ENCODE measurements around the gene BEST3. TPM values are rescaled to one million over a fixed set of nuclear protein-coding genes. Genes with fewer than 3 reads are reported as not detected.

Gene BEST3
- total and polyA plus RNA-seq, 2 experiments from 2014 or later: not detected

DNA sequence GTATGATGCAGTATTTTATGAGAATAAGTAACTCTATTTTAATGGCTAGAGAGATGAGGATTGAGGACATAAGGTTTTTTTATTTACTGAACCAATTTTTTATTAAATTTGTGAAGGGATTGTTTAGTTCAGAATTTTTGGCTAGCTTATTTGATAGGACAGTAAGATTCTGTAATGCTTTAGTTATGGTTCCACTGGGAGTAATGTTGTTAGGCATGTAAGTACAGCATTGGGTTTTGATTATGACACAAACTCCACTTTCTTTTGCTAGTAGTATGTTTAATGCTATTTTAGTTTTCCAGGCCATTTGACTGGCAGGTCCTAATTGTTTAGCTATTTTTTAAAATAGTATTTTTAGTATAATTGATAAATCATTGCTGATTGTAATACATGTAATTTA is 54.6 kb downstream of the BEST3 start:
- TF ChIP-seq, protein P1, sequence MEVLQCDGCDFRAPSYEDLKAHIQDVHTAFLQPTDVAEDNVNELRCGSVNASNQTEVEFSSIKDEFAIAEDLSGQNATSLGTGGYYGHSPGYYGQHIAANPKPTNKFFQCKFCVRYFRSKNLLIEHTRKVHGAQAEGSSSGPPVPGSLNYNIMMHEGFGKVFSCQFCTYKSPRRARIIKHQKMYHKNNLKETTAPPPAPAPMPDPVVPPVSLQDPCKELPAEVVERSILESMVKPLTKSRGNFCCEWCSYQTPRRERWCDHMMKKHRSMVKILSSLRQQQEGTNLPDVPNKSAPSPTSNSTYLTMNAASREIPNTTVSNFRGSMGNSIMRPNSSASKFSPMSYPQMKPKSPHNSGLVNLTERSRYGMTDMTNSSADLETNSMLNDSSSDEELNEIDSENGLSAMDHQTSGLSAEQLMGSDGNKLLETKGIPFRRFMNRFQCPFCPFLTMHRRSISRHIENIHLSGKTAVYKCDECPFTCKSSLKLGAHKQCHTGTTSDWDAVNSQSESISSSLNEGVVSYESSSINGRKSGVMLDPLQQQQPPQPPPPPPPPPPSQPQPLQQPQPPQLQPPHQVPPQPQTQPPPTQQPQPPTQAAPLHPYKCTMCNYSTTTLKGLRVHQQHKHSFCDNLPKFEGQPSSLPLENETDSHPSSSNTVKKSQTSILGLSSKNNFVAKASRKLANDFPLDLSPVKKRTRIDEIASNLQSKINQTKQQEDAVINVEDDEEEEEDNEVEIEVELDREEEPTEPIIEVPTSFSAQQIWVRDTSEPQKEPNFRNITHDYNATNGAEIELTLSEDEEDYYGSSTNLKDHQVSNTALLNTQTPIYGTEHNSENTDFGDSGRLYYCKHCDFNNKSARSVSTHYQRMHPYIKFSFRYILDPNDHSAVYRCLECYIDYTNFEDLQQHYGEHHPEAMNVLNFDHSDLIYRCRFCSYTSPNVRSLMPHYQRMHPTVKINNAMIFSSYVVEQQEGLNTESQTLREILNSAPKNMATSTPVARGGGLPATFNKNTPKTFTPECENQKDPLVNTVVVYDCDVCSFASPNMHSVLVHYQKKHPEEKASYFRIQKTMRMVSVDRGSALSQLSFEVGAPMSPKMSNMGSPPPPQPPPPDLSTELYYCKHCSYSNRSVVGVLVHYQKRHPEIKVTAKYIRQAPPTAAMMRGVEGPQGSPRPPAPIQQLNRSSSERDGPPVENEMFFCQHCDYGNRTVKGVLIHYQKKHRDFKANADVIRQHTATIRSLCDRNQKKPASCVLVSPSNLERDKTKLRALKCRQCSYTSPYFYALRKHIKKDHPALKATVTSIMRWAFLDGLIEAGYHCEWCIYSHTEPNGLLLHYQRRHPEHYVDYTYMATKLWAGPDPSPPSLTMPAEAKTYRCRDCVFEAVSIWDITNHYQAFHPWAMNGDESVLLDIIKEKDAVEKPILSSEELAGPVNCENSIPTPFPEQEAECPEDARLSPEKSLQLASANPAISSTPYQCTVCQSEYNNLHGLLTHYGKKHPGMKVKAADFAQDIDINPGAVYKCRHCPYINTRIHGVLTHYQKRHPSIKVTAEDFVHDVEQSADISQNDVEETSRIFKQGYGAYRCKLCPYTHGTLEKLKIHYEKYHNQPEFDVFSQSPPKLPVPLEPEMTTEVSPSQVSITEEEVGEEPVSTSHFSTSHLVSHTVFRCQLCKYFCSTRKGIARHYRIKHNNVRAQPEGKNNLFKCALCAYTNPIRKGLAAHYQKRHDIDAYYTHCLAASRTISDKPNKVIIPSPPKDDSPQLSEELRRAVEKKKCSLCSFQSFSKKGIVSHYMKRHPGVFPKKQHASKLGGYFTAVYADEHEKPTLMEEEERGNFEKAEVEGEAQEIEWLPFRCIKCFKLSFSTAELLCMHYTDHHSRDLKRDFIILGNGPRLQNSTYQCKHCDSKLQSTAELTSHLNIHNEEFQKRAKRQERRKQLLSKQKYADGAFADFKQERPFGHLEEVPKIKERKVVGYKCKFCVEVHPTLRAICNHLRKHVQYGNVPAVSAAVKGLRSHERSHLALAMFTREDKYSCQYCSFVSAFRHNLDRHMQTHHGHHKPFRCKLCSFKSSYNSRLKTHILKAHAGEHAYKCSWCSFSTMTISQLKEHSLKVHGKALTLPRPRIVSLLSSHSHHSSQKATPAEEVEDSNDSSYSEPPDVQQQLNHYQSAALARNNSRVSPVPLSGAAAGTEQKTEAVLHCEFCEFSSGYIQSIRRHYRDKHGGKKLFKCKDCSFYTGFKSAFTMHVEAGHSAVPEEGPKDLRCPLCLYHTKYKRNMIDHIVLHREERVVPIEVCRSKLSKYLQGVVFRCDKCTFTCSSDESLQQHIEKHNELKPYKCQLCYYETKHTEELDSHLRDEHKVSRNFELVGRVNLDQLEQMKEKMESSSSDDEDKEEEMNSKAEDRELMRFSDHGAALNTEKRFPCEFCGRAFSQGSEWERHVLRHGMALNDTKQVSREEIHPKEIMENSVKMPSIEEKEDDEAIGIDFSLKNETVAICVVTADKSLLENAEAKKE (CRISPR knock-in tag; IDR thresholded peaks at IDR 0.05): no peak
- TF ChIP-seq NANOG (IDR thresholded peaks at IDR 0.05; ENCODE audit: borderline replicate concordance) (no peak), EZH2 (IDR thresholded peaks at IDR 0.05; ENCODE audit: low read depth, unreplicated experiment) (no peak), EZH2phosphoT487 (IDR thresholded peaks at IDR 0.05; ENCODE audit: unreplicated experiment) (no peak), JUNB (IDR thresholded peaks at IDR 0.05; ENCODE audit: unreplicated experiment) (no peak), CTCF (conservative IDR thresholded peaks at IDR 0.05; ENCODE audit: low read depth in 2 of 2) (no peak), ZNF331 (CRISPR knock-in tag; IDR thresholded peaks at IDR 0.05; ENCODE audit: low read depth) (no peak), POLR2AphosphoS5 (IDR thresholded peaks at IDR 0.05; ENCODE audit: low read depth) (no peak), ZNF114 (CRISPR knock-in tag; IDR thresholded peaks at IDR 0.05) (no peak)
- TF ChIP-seq, protein P2, sequence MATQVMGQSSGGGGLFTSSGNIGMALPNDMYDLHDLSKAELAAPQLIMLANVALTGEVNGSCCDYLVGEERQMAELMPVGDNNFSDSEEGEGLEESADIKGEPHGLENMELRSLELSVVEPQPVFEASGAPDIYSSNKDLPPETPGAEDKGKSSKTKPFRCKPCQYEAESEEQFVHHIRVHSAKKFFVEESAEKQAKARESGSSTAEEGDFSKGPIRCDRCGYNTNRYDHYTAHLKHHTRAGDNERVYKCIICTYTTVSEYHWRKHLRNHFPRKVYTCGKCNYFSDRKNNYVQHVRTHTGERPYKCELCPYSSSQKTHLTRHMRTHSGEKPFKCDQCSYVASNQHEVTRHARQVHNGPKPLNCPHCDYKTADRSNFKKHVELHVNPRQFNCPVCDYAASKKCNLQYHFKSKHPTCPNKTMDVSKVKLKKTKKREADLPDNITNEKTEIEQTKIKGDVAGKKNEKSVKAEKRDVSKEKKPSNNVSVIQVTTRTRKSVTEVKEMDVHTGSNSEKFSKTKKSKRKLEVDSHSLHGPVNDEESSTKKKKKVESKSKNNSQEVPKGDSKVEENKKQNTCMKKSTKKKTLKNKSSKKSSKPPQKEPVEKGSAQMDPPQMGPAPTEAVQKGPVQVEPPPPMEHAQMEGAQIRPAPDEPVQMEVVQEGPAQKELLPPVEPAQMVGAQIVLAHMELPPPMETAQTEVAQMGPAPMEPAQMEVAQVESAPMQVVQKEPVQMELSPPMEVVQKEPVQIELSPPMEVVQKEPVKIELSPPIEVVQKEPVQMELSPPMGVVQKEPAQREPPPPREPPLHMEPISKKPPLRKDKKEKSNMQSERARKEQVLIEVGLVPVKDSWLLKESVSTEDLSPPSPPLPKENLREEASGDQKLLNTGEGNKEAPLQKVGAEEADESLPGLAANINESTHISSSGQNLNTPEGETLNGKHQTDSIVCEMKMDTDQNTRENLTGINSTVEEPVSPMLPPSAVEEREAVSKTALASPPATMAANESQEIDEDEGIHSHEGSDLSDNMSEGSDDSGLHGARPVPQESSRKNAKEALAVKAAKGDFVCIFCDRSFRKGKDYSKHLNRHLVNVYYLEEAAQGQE (IDR thresholded peaks at IDR 0.05; ENCODE audit: unreplicated experiment): no peak
- TF ChIP-seq, protein P3, sequence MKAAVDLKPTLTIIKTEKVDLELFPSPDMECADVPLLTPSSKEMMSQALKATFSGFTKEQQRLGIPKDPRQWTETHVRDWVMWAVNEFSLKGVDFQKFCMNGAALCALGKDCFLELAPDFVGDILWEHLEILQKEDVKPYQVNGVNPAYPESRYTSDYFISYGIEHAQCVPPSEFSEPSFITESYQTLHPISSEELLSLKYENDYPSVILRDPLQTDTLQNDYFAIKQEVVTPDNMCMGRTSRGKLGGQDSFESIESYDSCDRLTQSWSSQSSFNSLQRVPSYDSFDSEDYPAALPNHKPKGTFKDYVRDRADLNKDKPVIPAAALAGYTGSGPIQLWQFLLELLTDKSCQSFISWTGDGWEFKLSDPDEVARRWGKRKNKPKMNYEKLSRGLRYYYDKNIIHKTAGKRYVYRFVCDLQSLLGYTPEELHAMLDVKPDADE (IDR thresholded peaks at IDR 0.05): no peak
- peaks cover 4% of the 10 kb centered on the region for H3K27me3 Mint-ChIP-seq (ENCODE audit: insufficient read depth, low read depth, poor library complexity)
- H3K27ac Mint-ChIP-seq: no peak overlapping the region
- H3K27ac ChIP-seq (ENCODE audit: low read depth): no peak overlapping the region
- H3K79me2 ChIP-seq (replicated peaks; ENCODE audit: insufficient read depth): no peaks in the 10 kb centered on the region
- DNase-seq (ENCODE audit: low spot score) (no peak), ATAC-seq (no peak)
- no peaks in the 10 kb centered on the region for H3K9me2 ChIP-seq (ENCODE audit: insufficient read depth)
- no peaks in the 10 kb centered on the region for H4K20me1 ChIP-seq (replicated peaks; ENCODE audit: insufficient read depth)
- no peaks in the 10 kb centered on the region for H3K4me1 ChIP-seq (ENCODE audit: insufficient read depth)
- no peaks in the 10 kb centered on the region for H3K36me3 ChIP-seq (ENCODE audit: insufficient read depth)
- H3F3A ChIP-seq (replicated peaks; ENCODE audit: low read depth): no peaks in the 10 kb centered on the region
- no peaks in the 10 kb centered on the region for H3K9me3 Mint-ChIP-seq
- H3K4me2 ChIP-seq: no peak overlapping the region
- H3K4me3 Mint-ChIP-seq: no peak overlapping the region
- H2AFZ ChIP-seq: no peak overlapping the region
- no peaks in the 10 kb centered on the region for H3K36me3 Mint-ChIP-seq (ENCODE audit: low read depth)
- no peak overlapping the region for H3K4me3 ChIP-seq
- H3K4me1 Mint-ChIP-seq: no peaks in the 10 kb centered on the region
- H3K27me3 ChIP-seq (ENCODE audit: insufficient read depth): no peaks in the 10 kb centered on the region

Measured in GM23338 (cell line).